Spinal cord (tissue), 10 donors: ENCODE data around the gene PRMT5. TPM values are rescaled to one million over a fixed set of nuclear protein-coding genes. Genes with fewer than 3 reads are reported as not detected.

Experiments used
- DNase-seq, 6 donors: peaks; one replicate each; pipeline versions ENCODE4 v3.0.0 to v3.0.0-alpha.2; 2013 to 2015; ENCODE audit warnings: low spot score in 6 of 6, low read depth in 4 of 6
- H3K27ac ChIP-seq: one replicate; pipeline ENCODE4 v1.5.1; 2013; ENCODE audit warnings: low read depth, low read length, control low read depth
- H3K27me3 ChIP-seq: one replicate; pipeline ENCODE4 v1.6.1; 2013; ENCODE audit warnings: low read length; ENCODE audit not compliant: control insufficient read depth, insufficient read depth
- H3K36me3 ChIP-seq: one replicate; pipeline ENCODE4 v1.6.1; 2013; ENCODE audit warnings: low read length; ENCODE audit not compliant: control insufficient read depth, insufficient read depth
- H3K4me1 ChIP-seq: one replicate; pipeline ENCODE4 v1.6.1; 2013; ENCODE audit warnings: low read length; ENCODE audit not compliant: control insufficient read depth, insufficient read depth
- H3K4me3 ChIP-seq: one replicate; pipeline ENCODE4 v1.5.1; 2013; ENCODE audit warnings: low read depth, low read length, control low read depth
- H3K9me3 ChIP-seq: one replicate; pipeline ENCODE4 v1.6.1; 2013; ENCODE audit warnings: low read length; ENCODE audit not compliant: control insufficient read depth, insufficient read depth
- WGBS: methylation state at CpG from one replicate; pipeline ENCODE4 v1.1.5; 2013; ENCODE audit warnings: missing lambda C conversion rate; ENCODE audit not compliant: insufficient coverage; 5-methylcytosine and 5-hydroxymethylcytosine counted together
- polyA plus RNA-seq, 2 donors: library from polyadenylated mRNA; unstranded; fragments of 120-200 nt; gene quantifications; one replicate each; pipeline ENCODE4 v1.2.1, GENCODE V29; 2013; ENCODE audit not compliant: insufficient read length in 2 of 2
- total RNA-seq, 2 donors: library from RNA; depleted of rRNA in 1 of 2; stranded (reverse); fragments of 120-200 nt in 1 of 2; fragments of >200 nt in 1 of 2; gene quantifications; one replicate each; pipeline versions ENCODE4 v1.2.3 to v1.2.4, GENCODE V29; 2013 to 2014
- donor health status: healthy.

Gene PRMT5
- total and polyA plus RNA-seq, 4 donors = 51.3 to 88.8 (median 71.9) TPM

GRCh38 chr14:22939684-22940083 lies 10.5 kb upstream of the PRMT5 start:
- Histone ChIP-seq H3K27me3 (no peaks in the 10 kb centered on the region), H3K36me3 (peaks cover 22% of the 10 kb centered on the region), H3K27ac (no peak overlapping the region), H3K4me3 (no peak overlapping the region), H3K4me1 (no peaks in the 10 kb centered on the region), H3K9me3 (no peaks in the 10 kb centered on the region)
- no CpG with 5 or more reads among the region's 4 CpGs for WGBS
- DNase-seq = no peak

GRCh38 chr14:22935156-22935555 lies 6.0 kb upstream of the PRMT5 start:
- Histone ChIP-seq H3K36me3 (peaks cover 11% of the 10 kb centered on the region), H3K4me1 (peaks cover 7% of the 10 kb centered on the region), H3K9me3 (no peaks in the 10 kb centered on the region), H3K27ac (no peak overlapping the region), H3K4me3 (no peak overlapping the region), H3K27me3 (no peaks in the 10 kb centered on the region)
- DNase-seq = no peak
- no CpG with 5 or more reads among the region's 1 CpG for WGBS

GRCh38 chr14:22932146-22932545 lies 3.0 kb upstream of the PRMT5 start:
- H3K27me3 ChIP-seq = no peaks in the 10 kb centered on the region
- H3K4me1 ChIP-seq = peaks cover 24% of the 10 kb centered on the region
- WGBS = no CpG with 5 or more reads among the region's 3 CpGs
- no peak overlapping the region for H3K27ac ChIP-seq
- H3K4me3 ChIP-seq = no peak overlapping the region
- no peaks in the 10 kb centered on the region for H3K9me3 ChIP-seq
- DNase-seq = no peak
- no peaks in the 10 kb centered on the region for H3K36me3 ChIP-seq

DNA sequence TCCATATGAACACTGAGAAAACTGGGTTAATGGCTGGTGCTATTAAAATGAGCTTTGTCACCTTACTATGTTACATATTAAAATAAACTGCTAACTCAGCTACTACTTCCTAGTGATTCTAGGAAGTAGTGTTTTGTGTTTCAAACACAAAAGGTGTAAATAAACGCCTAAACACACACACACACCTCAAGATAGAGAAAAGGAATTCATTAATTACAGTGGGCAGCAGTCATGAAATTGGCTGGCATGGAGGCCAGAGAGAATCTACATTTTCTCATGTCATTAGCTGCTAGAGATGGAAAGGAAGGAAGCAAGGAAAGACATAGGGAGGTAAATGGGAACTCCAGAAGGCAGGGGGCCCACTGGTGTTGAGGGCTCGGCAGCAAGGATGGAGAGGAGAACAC lies 787 bp upstream of the PRMT5 start:
- peaks cover 27% of the 10 kb centered on the region for H3K4me1 ChIP-seq
- H3K27me3 ChIP-seq = no peaks in the 10 kb centered on the region
- peak overlapping the region; percentile 100 for H3K4me3 ChIP-seq
- WGBS = 0% methylated on average over 1 of the region's 2 CpGs
- DNase-seq = no peak
- H3K9me3 ChIP-seq = no peaks in the 10 kb centered on the region
- peak overlapping the region; percentile 96 for H3K27ac ChIP-seq
- H3K36me3 ChIP-seq = peaks cover 15% of the 10 kb centered on the region

DNA sequence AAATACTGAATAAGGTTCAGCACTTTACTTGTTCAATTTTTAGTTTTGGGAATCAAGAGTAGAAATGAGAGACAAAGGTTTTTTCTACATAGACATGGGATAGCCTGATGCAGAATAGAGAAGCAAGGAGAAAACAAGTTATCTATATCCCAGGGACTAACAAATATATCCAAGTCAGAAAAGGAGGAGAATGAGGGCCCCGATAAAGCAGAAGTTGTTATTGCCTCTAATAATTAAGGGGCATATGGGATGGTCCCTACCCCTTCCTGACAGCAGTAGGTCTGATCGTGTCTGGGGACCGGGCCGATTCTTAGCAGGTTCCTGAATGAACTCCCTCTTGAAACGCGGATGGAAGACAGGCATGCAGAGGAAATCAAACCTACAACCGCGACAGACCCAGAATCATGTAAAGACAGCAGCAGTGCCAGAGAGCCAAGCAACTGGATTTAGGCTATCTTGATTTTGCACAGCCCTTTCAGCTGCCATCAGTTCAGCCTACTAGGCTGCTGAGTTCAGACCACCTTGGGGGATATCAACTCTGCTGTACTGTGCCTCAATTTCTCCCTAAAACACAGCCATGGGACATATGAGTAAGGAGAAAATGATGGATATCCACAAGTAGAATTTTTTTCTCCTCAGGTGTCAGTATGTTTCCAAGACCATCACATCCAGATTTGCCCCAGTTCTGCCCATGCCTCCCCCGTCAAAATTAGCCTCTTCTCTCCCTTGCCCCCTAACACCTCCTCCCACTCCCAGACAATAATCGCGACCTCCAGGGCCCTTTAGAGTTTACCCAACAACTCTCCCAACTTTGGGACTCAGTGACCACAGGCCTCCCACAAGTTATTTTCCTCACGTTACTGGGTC lies 706 bp downstream of the PRMT5 start:
- H3K36me3 ChIP-seq = peaks cover 30% of the 10 kb centered on the region
- H3K27ac ChIP-seq = peak overlapping the region; percentile 96
- H3K27me3 ChIP-seq = no peaks in the 10 kb centered on the region
- no peak for DNase-seq
- WGBS = 16% methylated on average over 11 of the region's 12 CpGs
- H3K4me3 ChIP-seq = peak overlapping the region; percentile 100
- H3K9me3 ChIP-seq = no peaks in the 10 kb centered on the region
- H3K4me1 ChIP-seq = peaks cover 27% of the 10 kb centered on the region

GRCh38 chr14:22926316-22926715 lies 2.9 kb downstream of the PRMT5 start:
- Histone ChIP-seq H3K27ac (no peak overlapping the region), H3K4me3 (no peak overlapping the region), H3K4me1 (peaks cover 27% of the 10 kb centered on the region), H3K9me3 (no peaks in the 10 kb centered on the region), H3K36me3 (peaks cover 49% of the 10 kb centered on the region), H3K27me3 (no peaks in the 10 kb centered on the region)
- DNase-seq = no peak
- WGBS = 100% methylated on average over 2 of the region's 4 CpGs

DNA sequence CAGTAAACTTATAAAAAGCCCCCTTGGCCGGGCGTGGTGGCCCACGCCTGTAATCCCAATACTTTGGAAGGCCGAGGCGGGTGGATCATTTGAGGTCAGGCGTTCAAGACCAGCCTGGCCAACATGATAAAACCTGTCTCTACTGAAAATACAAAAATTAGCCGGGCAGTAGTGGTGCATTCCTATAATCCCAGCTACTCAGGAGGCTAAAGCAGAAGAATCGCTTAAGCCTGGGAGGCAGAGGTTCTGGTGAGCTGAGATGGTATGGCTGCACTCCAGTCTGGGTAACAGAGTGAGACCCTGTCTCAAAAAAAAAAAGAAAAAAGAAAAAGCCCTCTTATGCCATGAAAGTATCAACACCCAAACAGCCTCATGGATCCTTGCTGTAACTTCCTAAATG lies 3.7 kb downstream of the PRMT5 start:
- Histone ChIP-seq H3K4me3 (no peak overlapping the region), H3K4me1 (peaks cover 23% of the 10 kb centered on the region), H3K27me3 (no peaks in the 10 kb centered on the region), H3K36me3 (peaks cover 54% of the 10 kb centered on the region), H3K27ac (no peak overlapping the region), H3K9me3 (no peaks in the 10 kb centered on the region)
- no peak for DNase-seq
- 98% methylated on average over 6 of the region's 8 CpGs for WGBS

DNA sequence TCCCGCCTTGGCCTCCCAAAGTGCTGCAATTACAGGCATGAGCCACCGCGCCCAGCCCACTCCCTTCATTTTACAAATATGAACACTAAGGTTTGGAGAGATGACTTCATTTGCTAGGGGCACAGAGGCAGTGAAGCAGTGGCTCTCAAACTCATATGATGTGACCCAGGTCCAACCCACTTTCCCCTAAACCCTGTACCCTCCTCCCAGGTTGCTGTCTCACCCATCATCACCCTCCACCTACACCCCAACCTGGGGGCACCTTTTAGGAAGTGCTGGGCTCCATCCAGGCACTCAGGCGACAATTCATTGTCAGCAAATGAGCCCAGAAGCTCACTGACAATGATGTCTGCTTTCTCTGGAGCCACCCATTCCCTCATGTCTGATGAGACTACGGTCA lies 5.4 kb downstream of the PRMT5 start:
- WGBS = 100% methylated on average over 2 of the region's 5 CpGs
- peaks cover 22% of the 10 kb centered on the region for H3K4me1 ChIP-seq
- H3K4me3 ChIP-seq = no peak overlapping the region
- no peaks in the 10 kb centered on the region for H3K27me3 ChIP-seq
- H3K36me3 ChIP-seq = peaks cover 56% of the 10 kb centered on the region
- no peak overlapping the region for H3K27ac ChIP-seq
- no peaks in the 10 kb centered on the region for H3K9me3 ChIP-seq
- DNase-seq = no peak

GRCh38 chr14:22922294-22922693 lies 6.9 kb downstream of the PRMT5 start:
- Histone ChIP-seq H3K27ac (no peak overlapping the region), H3K4me1 (peaks cover 19% of the 10 kb centered on the region), H3K9me3 (no peaks in the 10 kb centered on the region), H3K4me3 (no peak overlapping the region), H3K27me3 (no peaks in the 10 kb centered on the region), H3K36me3 (peaks cover 56% of the 10 kb centered on the region)
- no peak for DNase-seq
- 100% methylated on average over 2 of the region's 2 CpGs for WGBS

DNA sequence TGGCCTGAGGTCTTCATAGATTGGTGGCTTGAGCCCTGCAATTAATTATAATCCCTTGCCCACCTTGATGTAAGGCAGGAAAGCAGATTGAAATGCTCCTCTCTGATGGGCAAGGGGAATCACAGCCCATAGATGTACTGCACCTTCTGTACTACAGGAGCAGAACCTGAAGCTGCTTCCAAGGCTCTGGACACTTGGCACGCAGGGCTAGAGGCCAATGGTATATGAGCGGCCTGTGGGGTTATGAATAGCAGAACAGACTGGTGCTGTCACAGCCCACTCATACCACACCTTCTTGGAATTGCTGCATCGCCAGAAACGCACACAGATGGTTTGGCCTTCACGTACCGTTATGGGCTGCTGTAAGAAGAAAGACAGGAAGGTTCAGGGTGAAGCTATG lies 8.5 kb downstream of the PRMT5 start:
- peaks cover 54% of the 10 kb centered on the region for H3K36me3 ChIP-seq
- WGBS = 100% methylated on average over 1 of the region's 6 CpGs
- peaks cover 24% of the 10 kb centered on the region for H3K4me1 ChIP-seq
- no peaks in the 10 kb centered on the region for H3K27me3 ChIP-seq
- H3K27ac ChIP-seq = no peak overlapping the region
- no peak overlapping the region for H3K4me3 ChIP-seq
- no peaks in the 10 kb centered on the region for H3K9me3 ChIP-seq
- DNase-seq = no peak
